GM21447 (cell line): ENCODE results near the gene INAVA.

Experiments
- ATAC-seq: cut with Tn5 transposase; IDR thresholded peaks from one replicate; pipeline ENCODE4 v1.9.1; 2021; ENCODE audit not compliant: unreplicated experiment

The INAVA gene, protein sequence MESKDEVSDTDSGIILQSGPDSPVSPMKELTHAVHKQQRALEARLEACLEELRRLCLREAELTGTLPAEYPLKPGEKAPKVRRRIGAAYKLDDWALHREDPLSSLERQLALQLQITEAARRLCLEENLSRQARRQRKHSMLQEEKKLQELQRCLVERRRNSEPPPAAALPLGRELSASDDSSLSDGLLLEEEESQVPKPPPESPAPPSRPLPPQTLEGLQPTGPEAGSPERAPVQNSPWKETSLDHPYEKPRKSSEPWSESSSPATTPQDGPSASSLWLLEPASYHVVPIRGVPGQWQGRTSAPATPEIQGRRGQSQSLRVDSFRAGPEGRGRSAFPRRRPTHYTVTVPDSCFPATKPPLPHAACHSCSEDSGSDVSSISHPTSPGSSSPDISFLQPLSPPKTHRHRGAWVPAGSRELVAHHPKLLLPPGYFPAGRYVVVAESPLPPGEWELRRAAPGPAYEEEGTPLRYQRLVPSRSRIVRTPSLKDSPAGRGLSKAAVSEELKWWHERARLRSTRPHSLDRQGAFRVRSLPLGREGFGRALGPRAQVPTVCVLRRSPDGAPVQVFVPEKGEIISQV

DNA sequence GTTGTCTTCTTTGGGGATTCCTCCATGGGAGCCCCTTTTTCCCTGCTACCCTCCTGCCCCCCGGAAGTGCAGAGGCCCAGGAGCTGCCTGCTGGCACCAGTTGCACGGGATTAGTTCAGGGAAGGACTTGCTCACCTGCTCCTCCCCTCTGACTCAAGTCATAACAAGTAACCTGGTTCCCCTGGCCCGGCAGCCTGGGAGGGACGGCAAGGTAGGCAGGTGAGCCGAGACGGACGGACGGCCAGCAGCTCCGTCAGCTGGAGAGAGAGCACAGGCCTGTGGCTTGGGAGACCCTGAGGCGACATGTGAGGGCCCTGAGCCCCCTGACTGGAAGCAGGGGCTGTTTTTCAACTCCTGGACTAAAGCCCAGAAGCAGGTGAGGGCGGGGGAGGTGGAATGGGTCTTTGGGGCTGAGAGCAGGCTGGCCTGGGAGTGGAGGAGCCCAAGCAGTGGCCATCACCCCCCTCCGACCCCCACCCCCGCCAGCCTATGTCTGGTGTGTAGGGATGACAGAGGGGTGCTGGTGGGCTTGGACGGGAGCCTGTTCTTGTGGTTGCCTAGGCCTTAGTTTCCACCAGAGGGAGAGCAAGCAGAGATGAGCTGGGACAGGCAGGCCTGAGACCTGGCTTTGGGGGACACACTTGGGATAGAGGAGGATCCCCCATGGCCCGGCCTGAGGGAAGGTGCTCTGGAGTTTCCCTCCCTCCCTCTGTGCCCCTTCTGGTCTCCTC, at the start of gene INAVA:
Gene INAVA (plus strand): TSS at position 189 of the 731 bp plus-strand sequence. CDS start 3,501 bp downstream, outside the sequence.
- ATAC-seq, result no peak

- ATAC-seq, result no peak
Measured at GRCh38 chr1:200845360-200845759, 49.3 kb upstream of the INAVA start.

DNA sequence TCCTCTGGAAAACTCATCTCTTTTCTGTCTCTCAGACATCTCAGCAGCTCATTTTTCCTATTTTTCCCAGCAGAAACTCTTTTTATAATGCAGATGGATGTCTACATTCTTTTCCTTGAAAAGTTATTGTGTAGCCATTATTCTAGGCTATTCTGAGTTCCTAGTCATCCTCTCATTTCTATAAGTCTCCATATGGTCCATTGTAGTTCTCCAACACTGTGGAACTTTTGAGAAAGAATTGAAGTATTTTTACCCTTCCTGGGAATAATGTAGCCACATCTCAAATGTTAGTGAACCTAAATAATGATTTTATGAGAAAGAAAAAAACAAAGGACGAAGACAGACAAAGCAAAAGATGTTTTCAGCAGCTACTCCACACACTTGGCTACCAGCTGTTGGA, 48.3 kb upstream of the INAVA start:
- no peak for ATAC-seq

- no peak for ATAC-seq
Measured at GRCh38 chr1:200849430-200849829, 45.3 kb upstream of the INAVA start.

DNA sequence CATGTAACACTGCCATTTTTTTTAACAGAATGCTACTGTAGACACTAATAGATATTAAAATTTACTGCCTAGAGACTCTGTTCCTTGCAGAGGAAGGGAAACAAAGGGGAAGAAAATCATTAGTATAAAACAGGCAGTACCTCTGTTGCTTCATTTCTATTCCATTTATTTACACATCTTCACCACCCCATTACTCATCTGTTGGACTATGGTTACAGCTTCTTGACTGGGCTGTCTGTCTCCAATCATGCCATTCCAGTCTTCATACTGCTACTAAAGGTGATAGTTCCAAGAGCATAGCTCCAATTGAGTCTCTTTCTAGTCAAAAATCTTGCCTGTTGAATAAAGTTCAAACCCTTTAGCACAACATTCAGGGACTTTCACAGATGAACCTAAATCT, 44.1 kb upstream of the INAVA start:
- ATAC-seq, result no peak

GRCh38 chr1:200856716-200857357, 37.9 kb upstream of the INAVA start:
- no peak for ATAC-seq

DNA sequence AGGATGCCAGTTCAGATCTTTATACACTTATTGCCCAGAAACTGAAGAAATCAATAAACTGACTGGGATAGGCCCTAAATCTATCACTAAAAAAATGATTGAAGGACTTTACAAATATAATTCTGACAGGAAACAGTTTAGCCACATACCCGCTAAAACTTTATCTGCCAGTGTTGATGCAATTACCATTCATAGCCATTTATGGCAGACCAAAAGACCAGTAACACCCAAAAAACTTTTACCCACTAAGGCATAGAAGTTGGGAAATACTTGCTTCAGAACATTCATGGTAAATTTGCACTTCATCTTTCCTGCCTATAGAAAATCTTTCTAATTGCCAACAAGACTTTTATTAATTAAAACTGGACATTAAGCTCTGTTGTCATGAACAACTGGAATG, 36.9 kb upstream of the INAVA start:
- no peak for ATAC-seq

- ATAC-seq, result no peak
Measured at GRCh38 chr1:200861937-200862647, 32.6 kb upstream of the INAVA start.

DNA sequence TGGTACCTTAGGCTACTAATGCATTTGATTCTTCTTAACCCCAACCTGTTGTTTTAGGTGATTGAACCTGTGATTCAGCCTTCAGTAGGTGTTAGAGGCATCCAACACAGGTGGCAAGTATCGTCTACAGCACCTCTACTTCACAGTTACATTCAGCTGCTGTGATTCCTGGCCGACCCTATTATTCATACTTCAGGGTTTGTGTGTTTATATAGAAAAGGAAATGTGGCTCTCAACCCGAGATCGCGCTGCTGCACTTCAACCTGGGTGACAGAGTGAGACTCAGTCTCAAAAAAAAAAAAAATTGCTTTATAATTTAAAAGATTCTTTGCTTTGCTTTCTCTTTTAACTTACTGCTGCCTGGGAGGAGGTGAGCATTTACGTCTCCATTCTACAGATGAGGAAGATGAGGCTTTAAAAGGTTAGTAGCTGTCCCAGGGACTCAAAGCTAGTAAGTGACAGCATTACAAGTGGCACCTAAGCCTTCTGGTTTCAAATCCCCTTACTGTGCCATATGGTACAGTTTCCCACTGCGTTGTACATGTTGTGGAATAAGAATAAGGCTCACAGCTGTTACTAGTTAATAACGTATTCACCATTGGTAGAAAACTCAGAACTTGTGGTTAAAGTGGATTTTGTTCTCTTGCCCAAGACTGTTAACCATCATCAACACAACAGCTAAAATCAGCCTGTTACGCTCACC, 31.8 kb upstream of the INAVA start:
- no peak for ATAC-seq

DNA sequence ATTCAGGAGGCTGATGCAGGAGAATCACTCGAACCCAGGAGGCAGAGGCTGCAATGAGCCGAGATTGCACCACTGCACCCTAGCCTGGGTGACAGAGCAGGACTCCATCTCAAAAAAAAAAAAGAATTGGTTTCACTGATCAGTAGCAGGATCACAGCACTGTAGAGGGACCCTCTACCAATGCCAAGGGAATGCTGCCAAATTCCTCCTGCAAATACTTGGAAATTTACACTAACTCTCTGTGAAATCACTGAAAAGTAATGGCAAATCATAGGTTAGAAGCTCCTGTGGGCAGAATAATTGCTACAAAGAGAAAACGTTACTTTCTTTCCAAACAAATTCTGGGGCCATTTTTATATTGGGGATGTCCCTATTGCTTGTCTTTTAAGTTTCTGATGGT, 28.6 kb upstream of the INAVA start:
- no peak for ATAC-seq

GRCh38 chr1:200866521-200866920, 28.2 kb upstream of the INAVA start:
- peak; percentile 88 for ATAC-seq

GRCh38 chr1:200867018-200867811, 27.5 kb upstream of the INAVA start:
- ATAC-seq, result no peak

DNA sequence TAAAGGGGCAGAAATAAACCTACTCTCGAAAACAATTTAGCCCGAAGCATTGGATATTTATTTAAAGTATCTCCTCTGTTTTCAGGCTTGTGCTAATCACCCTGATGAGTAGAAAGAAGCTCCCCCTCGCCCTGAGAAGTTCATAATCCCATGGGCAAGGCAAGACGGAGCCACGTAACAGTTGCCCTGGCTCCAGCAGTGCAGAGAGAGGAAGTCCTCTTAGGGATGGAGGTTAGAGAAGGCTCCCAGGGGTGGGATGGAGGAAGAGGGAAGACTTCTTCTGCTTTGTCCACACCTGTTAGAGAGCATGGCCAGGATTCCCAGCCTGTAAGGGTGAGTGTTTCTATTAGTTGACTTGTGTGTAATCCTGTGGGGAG, 25.3 kb upstream of the INAVA start:
- no peak for ATAC-seq

GRCh38 chr1:200869753-200870391, 24.8 kb upstream of the INAVA start:
- ATAC-seq, result peak; percentile 46

DNA sequence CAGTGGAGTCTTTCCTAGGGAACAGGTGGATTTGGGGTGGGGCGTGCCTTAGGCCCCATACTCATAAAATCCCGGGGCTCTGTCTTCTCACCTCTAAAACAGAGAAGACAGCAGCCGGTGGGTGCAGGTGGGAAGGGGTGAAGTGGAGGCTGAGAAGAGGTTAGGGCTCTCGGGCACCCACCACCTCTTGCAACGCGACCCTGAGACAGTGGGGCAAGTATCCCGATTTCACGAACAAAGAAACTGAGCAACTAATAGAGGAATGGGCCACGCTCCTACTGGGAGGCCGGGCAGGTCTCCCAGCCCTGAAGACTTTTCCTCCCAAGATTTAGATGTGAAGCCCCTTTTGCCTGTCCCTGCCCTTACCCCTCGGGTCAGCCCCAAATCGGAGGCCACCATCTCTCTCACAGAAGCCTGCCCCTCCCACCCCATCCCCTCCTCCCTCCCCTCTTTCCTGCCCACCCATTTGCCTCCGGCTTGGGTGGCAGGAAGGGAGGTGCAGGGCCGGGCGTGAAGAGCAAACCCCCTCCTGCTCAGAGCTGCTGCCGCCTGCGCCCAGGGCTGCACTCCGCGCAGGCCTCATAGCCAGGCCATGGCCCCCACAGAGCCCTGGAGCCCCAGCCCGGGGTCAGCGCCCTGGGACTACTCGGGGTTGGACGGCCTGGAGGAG, 22.1 kb upstream of the INAVA start, which contains the start of gene GPR25:
Gene GPR25 (plus strand): TSS at position 536 of the 670 bp plus-strand sequence. CDS start 57 bp downstream, at position 593.
- ATAC-seq, result no peak

- no peak for ATAC-seq
Measured at GRCh38 chr1:200873116-200873670, 21.5 kb upstream of the INAVA start.

DNA sequence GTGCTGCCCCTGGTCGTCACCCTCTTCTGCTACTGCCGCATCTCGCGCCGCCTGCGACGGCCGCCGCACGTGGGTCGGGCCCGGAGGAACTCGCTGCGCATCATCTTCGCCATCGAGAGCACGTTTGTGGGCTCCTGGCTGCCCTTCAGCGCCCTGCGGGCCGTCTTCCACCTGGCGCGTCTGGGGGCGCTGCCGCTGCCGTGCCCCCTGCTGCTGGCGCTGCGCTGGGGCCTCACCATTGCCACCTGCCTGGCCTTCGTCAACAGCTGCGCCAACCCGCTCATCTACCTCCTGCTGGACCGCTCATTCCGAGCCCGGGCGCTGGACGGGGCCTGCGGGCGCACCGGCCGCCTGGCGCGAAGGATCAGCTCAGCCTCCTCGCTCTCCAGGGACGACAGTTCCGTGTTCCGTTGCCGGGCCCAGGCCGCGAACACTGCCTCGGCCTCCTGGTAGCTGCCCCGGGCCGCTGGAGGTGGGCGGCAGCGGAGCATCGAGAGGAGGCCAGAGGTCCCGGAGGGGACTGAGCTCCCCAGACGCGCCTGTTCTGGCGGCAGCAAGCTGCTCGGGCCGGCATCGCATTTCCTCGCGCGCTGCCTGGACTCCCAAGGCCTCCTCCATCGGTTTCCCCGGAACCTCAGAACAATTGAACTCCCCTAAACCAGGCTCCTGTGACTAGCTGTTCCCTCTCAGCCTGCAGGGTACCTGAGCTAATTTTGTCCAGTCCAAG, 20.9 kb upstream of the INAVA start:
- no peak for ATAC-seq
